Germinal center (tissue), 1 donor: ENCODE data around the gene OPCML.

ENCODE experiments used
- DNase-seq: peaks from one replicate; pipeline ENCODE4 v3.0.0; 2012; ENCODE audit warnings: mixed read lengths, low spot score

OPCML gene

GRCh38 chr11:133503776-133504175 is 28.5 kb downstream of the OPCML start:
- DNase-seq, result no peak

GRCh38 chr11:133503236-133503635 is 29.1 kb downstream of the OPCML start:
- DNase-seq, result no peak

- DNase-seq, result no peak
Measured at GRCh38 chr11:133501643-133502539, 30.4 kb downstream of the OPCML start.

- DNase-seq, result no peak
Measured at GRCh38 chr11:133500936-133501335, 31.4 kb downstream of the OPCML start.

GRCh38 chr11:133500435-133500834 is 31.9 kb downstream of the OPCML start:
- no peak for DNase-seq

- DNase-seq, result no peak
Measured at GRCh38 chr11:133498969-133499368, 33.3 kb downstream of the OPCML start.

GRCh38 chr11:133497477-133498140 is 34.7 kb downstream of the OPCML start:
- no peak for DNase-seq

- DNase-seq, result no peak
Measured at GRCh38 chr11:133492895-133493294, 39.4 kb downstream of the OPCML start.

- DNase-seq, result no peak
Measured at GRCh38 chr11:133491680-133492383, 40.5 kb downstream of the OPCML start.

- no peak for DNase-seq
Measured at GRCh38 chr11:133480722-133481121, 51.6 kb downstream of the OPCML start.

GRCh38 chr11:133479209-133479608 is 53.1 kb downstream of the OPCML start:
- no peak for DNase-seq

GRCh38 chr11:133477251-133477625 is 55.1 kb downstream of the OPCML start:
- no peak for DNase-seq

- DNase-seq, result no peak
Measured at GRCh38 chr11:133476570-133477250, 55.6 kb downstream of the OPCML start.

GRCh38 chr11:133474461-133474860 is 57.8 kb downstream of the OPCML start:
- no peak for DNase-seq

GRCh38 chr11:133467686-133468085 is 64.6 kb downstream of the OPCML start:
- no peak for DNase-seq

- no peak for DNase-seq
Measured at GRCh38 chr11:133443206-133443747, 89.0 kb downstream of the OPCML start.

GRCh38 chr11:133441964-133442660 is 90.2 kb downstream of the OPCML start:
- DNase-seq, result no peak

GRCh38 chr11:133425992-133426391 is 106.3 kb downstream of the OPCML start:
- no peak for DNase-seq

GRCh38 chr11:133425245-133425644 is 107.1 kb downstream of the OPCML start:
- DNase-seq, result no peak

- no peak for DNase-seq
Measured at GRCh38 chr11:133418218-133418617, 114.1 kb downstream of the OPCML start.

GRCh38 chr11:133414506-133414905 is 117.8 kb downstream of the OPCML start:
- no peak for DNase-seq
